ENCODE measurements around the gene PRR27. TPM values are rescaled to one million over a fixed set of nuclear protein-coding genes. Genes with fewer than 3 reads are reported as not detected.

Gene PRR27
- total and polyA plus RNA-seq, 2 donors = not detected

Other genes starting within 250 kb of the PRR27 start
- gene CSN1S1, start 223.2 kb upstream of the PRR27 start, total RNA-seq = not detected
- gene CSN1S1, start 223.2 kb upstream of the PRR27 start, polyA plus RNA-seq = 0.19 TPM
- gene CSN2, start 188.5 kb upstream of the PRR27 start, total RNA-seq = not detected
- gene CSN2, start 188.5 kb upstream of the PRR27 start, polyA plus RNA-seq = not detected
- gene STATH, start 158.3 kb upstream of the PRR27 start, total RNA-seq = not detected
- gene STATH, start 158.3 kb upstream of the PRR27 start, polyA plus RNA-seq = not detected
- gene HTN3, start 125.8 kb upstream of the PRR27 start, total RNA-seq = not detected
- not detected for gene HTN3, start 125.8 kb upstream of the PRR27 start, polyA plus RNA-seq
- not detected for gene HTN1, start 103.8 kb upstream of the PRR27 start, total RNA-seq
- not detected for gene HTN1, start 103.8 kb upstream of the PRR27 start, polyA plus RNA-seq
- gene ODAM, start 41.5 kb downstream of the PRR27 start, total RNA-seq = not detected
- gene ODAM, start 41.5 kb downstream of the PRR27 start, polyA plus RNA-seq = 0.22 TPM
- gene FDCSP, start 71.9 kb downstream of the PRR27 start, total RNA-seq = 1.7 TPM
- 0.80 TPM for gene FDCSP, start 71.9 kb downstream of the PRR27 start, polyA plus RNA-seq
- not detected for gene CSN3, start 88.4 kb downstream of the PRR27 start, total RNA-seq
- gene CSN3, start 88.4 kb downstream of the PRR27 start, polyA plus RNA-seq = not detected
- not detected for gene CABS1, start 180.7 kb downstream of the PRR27 start, total RNA-seq
- not detected for gene CABS1, start 180.7 kb downstream of the PRR27 start, polyA plus RNA-seq
- not detected for gene SMR3A, start 206.5 kb downstream of the PRR27 start, total RNA-seq
- not detected for gene SMR3A, start 206.5 kb downstream of the PRR27 start, polyA plus RNA-seq
- not detected for gene SMR3B, start 228.9 kb downstream of the PRR27 start, total RNA-seq
- not detected for gene SMR3B, start 228.9 kb downstream of the PRR27 start, polyA plus RNA-seq
- not detected for gene OPRPN, start 243.7 kb downstream of the PRR27 start, total RNA-seq
- gene OPRPN, start 243.7 kb downstream of the PRR27 start, polyA plus RNA-seq = not detected

All from urinary bladder (tissue), 2 donors.